Glutamatergic neuron (in vitro differentiated cells): ENCODE measurements around the gene TAGLN. TPM values are rescaled to one million over a fixed set of nuclear protein-coding genes. Genes with fewer than 3 reads are reported as not detected.
"Not testable (repeated sequence)": the region's sequence is repeated elsewhere in the genome, so short reads cannot be mapped to it uniquely, and the experiment has no call there.

Source experiments
- DNase-seq: peaks from one replicate; pipeline ENCODE4 v3.0.0; 2022
- H3K27ac Mint-ChIP-seq: one replicate; pipeline ENCODE4 v1.8.0; 2020; ENCODE audit warnings: mild to moderate bottlenecking, mixed read lengths, inconsistent platforms; ENCODE audit not compliant: unreplicated experiment
- H3K27me3 Mint-ChIP-seq: one replicate; pipeline ENCODE4 v1.8.0; 2020; ENCODE audit warnings: mild to moderate bottlenecking, moderate library complexity, mixed read lengths, inconsistent platforms; ENCODE audit not compliant: unreplicated experiment
- H3K36me3 Mint-ChIP-seq: one replicate; pipeline ENCODE4 v1.8.0; 2020; ENCODE audit warnings: mild to moderate bottlenecking, mixed read lengths, inconsistent platforms; ENCODE audit not compliant: unreplicated experiment
- H3K4me1 Mint-ChIP-seq: one replicate; pipeline ENCODE4 v1.8.0; 2020; ENCODE audit warnings: mild to moderate bottlenecking, low read depth, mixed read lengths, inconsistent platforms; ENCODE audit not compliant: unreplicated experiment
- H3K4me3 Mint-ChIP-seq: one replicate; pipeline ENCODE4 v1.8.0; 2020; ENCODE audit warnings: mild to moderate bottlenecking, mixed read lengths, inconsistent platforms; ENCODE audit not compliant: unreplicated experiment
- H3K9me3 Mint-ChIP-seq: one replicate; pipeline ENCODE4 v1.8.0; 2020; ENCODE audit warnings: mild to moderate bottlenecking, moderate library complexity, mixed read lengths, inconsistent platforms; ENCODE audit not compliant: unreplicated experiment
- CTCF ChIP-seq: fragments of 200-600 bp; sonication (generic); IDR thresholded peaks from one replicate; pipeline ENCODE4 v1.5.0; 2021; ENCODE audit not compliant: partially characterized antibody, unreplicated experiment
- total RNA-seq: library from RNA; stranded (reverse); fragmentation: NEBNext Ultra II Directional; extraction: Animal tissue kit (Norgen Biotek cat#: 25700); gene quantifications from one replicate; pipeline ENCODE4 v1.2.1, GENCODE V29; 2021; ENCODE audit not compliant: unreplicated experiment

Gene TAGLN
- total RNA-seq, 1 donor from 2014 or later: 6.1 TPM

- no peak for TF ChIP-seq CTCF
- H3K27me3 Mint-ChIP-seq: peaks cover 2% of the 10 kb centered on the region
- H3K9me3 Mint-ChIP-seq: peaks cover 5% of the 10 kb centered on the region
- peaks cover 21% of the 10 kb centered on the region for H3K4me1 Mint-ChIP-seq
- peak overlapping the region; percentile 62 for H3K27ac Mint-ChIP-seq
- DNase-seq: no peak
- H3K36me3 Mint-ChIP-seq: peaks cover 4% of the 10 kb centered on the region
- peak overlapping the region; percentile 41 for H3K4me3 Mint-ChIP-seq
Measured at GRCh38 chr11:117204283-117205080, 5.3 kb downstream of the TAGLN start.

DNA sequence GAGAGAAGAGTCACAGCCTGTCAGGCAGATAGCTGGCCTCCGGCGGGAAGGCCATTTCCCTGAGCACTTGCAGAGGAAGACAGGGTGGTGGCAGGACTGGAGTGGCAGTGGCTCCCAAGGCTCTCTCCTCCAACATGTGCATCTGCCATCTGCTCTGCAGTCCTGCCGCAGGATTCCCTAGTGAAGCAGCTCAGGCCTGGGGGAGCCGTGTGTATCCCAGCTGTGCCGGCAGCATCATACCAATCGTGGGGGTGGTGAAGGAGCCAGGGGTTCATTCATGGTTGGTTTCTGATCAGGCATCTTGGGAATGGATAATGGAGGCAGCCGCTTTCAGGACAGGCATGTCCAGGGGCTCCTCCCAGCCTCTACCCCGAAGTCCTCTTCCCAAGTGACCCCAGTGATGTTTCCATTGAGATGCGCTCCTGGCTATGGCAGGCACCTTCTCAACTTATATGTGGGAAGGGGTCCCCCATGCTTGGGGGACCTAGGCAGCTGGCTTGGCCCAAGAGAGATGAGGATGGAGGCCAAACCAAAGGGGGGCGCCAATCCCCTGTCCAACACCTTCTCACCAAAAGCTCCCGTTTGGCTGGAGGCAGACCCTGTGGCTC lies 6.1 kb downstream of the TAGLN start:
- H3K36me3 Mint-ChIP-seq: peaks cover 5% of the 10 kb centered on the region
- H3K4me1 Mint-ChIP-seq: peaks cover 19% of the 10 kb centered on the region
- peak overlapping the region; percentile 57 for H3K27ac Mint-ChIP-seq
- no peak overlapping the region for H3K4me3 Mint-ChIP-seq
- peaks cover 3% of the 10 kb centered on the region for H3K27me3 Mint-ChIP-seq
- TF ChIP-seq CTCF: no peak
- DNase-seq: no peak
- H3K9me3 Mint-ChIP-seq: peaks cover 5% of the 10 kb centered on the region

- not testable (repeated sequence) for H3K9me3 Mint-ChIP-seq, H3K36me3 Mint-ChIP-seq, DNase-seq, H3K27me3 Mint-ChIP-seq, H3K27ac Mint-ChIP-seq, H3K4me3 Mint-ChIP-seq
- peaks cover 17% of the 10 kb centered on the region for H3K4me1 Mint-ChIP-seq
Measured at GRCh38 chr11:117206111-117206510, 6.9 kb downstream of the TAGLN start.

DNA sequence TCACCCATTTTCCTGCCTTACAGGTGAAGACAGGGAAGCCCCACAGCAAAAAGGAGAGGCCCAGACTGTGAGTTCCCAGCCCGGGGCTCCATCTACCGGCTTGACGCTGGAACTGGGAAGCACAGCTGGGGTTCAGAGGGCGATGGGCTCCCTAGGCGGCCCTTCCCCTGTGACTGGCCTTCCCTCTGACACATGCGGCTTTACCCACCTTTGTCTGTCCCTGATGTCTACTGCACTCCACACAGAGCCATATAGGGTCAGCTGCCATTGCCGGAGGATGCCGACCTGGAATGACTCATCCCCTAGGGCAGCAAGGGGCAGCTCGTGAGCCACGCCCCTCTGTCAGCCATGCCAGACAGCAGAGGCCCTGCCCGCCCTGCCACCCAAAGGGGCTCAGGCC lies 7.7 kb downstream of the TAGLN start:
- not testable (repeated sequence) for H3K9me3 Mint-ChIP-seq, H3K27ac Mint-ChIP-seq, H3K27me3 Mint-ChIP-seq, DNase-seq, H3K4me3 Mint-ChIP-seq, H3K36me3 Mint-ChIP-seq
- peaks cover 17% of the 10 kb centered on the region for H3K4me1 Mint-ChIP-seq

GRCh38 chr11:117207481-117207880 lies 8.3 kb downstream of the TAGLN start:
- not testable (repeated sequence) for DNase-seq, H3K27me3 Mint-ChIP-seq, H3K4me3 Mint-ChIP-seq

DNA sequence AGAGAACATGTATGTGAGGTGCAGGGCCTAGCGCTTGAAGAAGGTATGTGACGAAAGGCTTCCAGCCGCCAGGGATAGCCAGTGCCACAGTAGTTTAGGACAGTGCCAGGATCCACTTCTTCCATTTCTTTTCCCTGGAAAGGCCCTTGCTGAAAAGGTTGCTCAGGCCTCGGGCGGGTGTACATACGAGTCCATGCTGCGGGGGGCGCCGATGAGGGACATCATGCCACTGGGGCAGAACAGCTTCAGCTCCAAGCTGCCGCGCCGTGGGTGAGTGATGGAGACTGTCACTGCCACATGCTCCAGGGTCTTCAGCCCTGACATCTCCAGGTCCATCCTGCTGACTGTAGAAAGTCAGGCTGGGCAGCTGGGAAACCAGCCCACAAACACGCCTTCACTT lies 9.5 kb downstream of the TAGLN start:
- peaks cover 17% of the 10 kb centered on the region for H3K4me1 Mint-ChIP-seq
- not testable (repeated sequence) for DNase-seq, H3K4me3 Mint-ChIP-seq, H3K27me3 Mint-ChIP-seq, H3K27ac Mint-ChIP-seq, H3K36me3 Mint-ChIP-seq, H3K9me3 Mint-ChIP-seq

More at GRCh38 chr11:117207481-117207880, 8.3 kb downstream of the TAGLN start:
- H3K36me3 Mint-ChIP-seq, H3K27ac Mint-ChIP-seq, H3K9me3 Mint-ChIP-seq: not testable (repeated sequence)
- H3K4me1 Mint-ChIP-seq: peaks cover 17% of the 10 kb centered on the region

- not testable (repeated sequence) for H3K4me3 Mint-ChIP-seq, H3K27ac Mint-ChIP-seq, H3K27me3 Mint-ChIP-seq, H3K9me3 Mint-ChIP-seq, DNase-seq, H3K36me3 Mint-ChIP-seq
- H3K4me1 Mint-ChIP-seq: peaks cover 13% of the 10 kb centered on the region
Measured at GRCh38 chr11:117209351-117210125, 10.4 kb downstream of the TAGLN start.
